Hepatocyte (in vitro differentiated cells): Measurements from ENCODE around the gene PRSS50.

Experiments
- CTCF ChIP-seq: fragments of 200-600 bp; sonication (generic); IDR thresholded peaks from 2 replicates; pipeline ENCODE4 v1.5.1; 2016; ENCODE audit warnings: antibody characterized with exemption, mild to moderate bottlenecking; ENCODE audit not compliant: poor library complexity
- EZH2 ChIP-seq: fragments of 200-600 bp; sonication (generic); IDR thresholded peaks from 2 replicates; pipeline ENCODE4 v1.6.1; 2016; ENCODE audit warnings: antibody characterized with exemption, mild to moderate bottlenecking, borderline replicate concordance
- EZH2phosphoT487 ChIP-seq: fragments of 200-600 bp; sonication (generic); IDR thresholded peaks from one replicate; pipeline ENCODE4 v1.6.1; 2018; ENCODE audit warnings: antibody characterized with exemption, mild to moderate bottlenecking, low read depth, moderate library complexity; ENCODE audit not compliant: unreplicated experiment, severe bottlenecking

- TF ChIP-seq CTCF, result no peak
- TF ChIP-seq EZH2, result no peak
- no peak for TF ChIP-seq EZH2phosphoT487
These were observed 25.4 kb upstream of the PRSS50 start for GRCh38 chr3:46742992-46743585.
